GM03348 (cell line): ENCODE measurements around the gene AGAP1.

Source experiments
- DNase-seq: peaks from one replicate; pipeline ENCODE4 v3.0.0; 2012; ENCODE audit warnings: low spot score

The AGAP1 gene

DNA sequence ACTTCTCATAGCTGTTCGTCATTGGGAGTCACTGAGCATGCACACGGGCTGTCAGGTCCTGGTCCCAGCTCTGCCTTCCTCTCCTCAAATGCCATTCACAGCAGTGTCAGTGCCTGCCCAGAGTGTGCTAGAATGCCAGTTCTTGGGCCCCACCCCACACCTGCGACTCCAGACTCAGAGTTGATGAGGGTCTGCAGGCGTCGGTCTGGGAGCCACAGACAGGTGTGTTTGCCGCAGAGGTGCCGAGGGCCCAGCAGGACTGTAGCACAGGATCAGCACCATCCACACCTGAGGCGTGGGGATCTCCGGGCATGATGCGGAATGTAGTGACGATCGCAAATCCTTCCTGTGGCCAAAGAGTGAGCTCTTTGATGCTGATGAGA lies 56.5 kb downstream of the AGAP1 start:
- DNase-seq, result no peak

- no peak for DNase-seq
Observed at GRCh38 chr2:235550946-235551345, 57.1 kb downstream of the AGAP1 start.

DNA sequence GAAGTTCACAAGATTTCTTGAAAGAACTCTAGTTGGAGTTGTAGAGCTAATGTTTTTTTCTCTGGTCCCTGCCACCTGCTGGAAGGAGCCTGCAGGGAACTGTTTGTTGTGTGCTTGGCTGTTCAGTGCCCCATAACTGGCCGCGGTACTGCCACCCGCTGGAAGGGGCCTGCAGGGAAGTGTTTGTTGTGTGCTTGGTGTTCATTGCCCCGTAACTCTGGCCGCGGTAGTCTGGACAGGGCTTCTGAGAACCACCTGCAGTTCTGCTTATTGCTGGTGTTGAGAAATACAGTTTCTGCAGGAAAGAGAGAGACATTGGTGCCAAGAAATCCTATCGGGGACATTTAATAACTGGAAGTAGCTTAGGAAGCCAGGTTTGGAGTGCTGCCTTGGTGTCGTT lies 58.1 kb downstream of the AGAP1 start:
- peak; percentile 41 for DNase-seq

DNA sequence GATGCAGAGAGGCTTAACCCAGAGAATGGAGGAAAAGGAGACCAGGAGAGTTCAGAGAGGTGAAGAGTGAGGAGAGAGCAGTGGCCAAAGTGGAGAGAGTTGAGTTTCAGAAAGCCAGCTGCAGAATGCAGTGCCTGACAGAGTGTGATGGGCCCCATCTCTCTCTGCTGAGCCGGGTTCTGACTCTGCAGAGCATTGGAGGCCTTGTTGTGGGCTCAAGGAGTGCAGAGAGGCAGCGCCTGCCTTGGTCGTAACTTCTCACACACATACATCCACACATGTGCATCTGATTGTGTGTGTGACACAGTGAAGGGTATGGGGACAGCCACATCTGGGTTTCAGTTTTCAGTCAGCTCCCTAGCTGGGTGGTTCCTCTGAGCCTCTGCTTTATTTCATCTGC lies 58.8 kb downstream of the AGAP1 start:
- no peak for DNase-seq

DNA sequence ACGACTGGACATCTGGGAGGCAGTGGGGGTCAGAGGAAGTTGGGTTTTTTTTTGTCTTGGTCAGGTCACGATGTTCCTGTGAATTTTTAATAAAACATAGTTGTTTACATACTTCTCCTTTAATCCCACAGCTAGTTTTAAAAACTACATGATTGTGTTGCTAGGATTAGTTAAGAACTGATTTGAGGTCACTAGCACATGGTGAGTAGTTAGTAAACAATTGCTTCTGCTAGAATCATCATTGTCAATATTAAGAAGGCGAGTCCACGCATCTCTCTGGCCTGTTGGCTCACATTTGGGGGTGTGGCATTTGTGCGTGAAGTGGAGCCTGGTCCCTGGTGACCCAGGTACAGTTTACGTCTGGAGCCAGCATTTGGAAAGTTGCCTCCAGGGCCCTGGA lies 59.4 kb downstream of the AGAP1 start:
- DNase-seq, result no peak

DNA sequence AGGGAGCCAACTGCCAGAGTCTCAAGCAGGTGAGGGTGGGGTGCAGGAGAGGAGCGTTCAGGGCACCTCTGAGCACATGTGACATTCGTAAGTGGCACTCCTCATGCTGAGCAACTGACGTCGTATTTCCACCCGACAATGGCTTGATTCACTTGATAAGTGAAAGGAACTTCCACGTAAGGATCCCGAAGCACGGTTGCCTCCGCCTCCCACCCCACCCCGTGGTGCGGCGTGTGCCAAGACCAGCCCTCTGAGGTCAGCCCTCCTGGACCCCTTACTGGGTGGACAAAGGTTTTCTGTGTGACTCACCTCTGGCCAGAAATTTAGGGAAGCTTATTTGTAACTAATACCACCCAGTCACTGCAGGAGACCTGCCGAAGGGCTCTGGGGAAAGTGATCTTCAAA lies 59.9 kb downstream of the AGAP1 start:
- DNase-seq, result no peak

DNA sequence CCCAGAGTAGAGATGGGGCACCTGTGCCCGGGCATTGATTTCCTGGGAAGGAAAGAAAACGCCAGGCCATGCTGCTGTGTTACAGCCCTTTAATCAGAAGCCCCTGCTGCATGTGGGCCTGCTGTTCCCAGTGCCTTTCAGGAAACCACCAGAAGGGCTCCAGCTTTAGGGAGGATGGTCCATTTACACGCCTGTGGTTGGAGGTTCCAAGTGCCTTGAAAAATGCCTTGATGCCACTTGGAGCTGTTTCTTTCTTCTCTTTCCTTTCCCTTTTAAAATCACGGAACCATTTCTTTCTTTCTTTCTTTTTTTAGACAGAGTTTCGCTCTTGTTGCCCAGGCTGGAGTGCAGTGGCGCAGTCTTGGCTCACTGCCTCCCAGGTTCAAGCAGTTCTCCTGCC lies 60.5 kb downstream of the AGAP1 start:
- DNase-seq, result no peak

DNA sequence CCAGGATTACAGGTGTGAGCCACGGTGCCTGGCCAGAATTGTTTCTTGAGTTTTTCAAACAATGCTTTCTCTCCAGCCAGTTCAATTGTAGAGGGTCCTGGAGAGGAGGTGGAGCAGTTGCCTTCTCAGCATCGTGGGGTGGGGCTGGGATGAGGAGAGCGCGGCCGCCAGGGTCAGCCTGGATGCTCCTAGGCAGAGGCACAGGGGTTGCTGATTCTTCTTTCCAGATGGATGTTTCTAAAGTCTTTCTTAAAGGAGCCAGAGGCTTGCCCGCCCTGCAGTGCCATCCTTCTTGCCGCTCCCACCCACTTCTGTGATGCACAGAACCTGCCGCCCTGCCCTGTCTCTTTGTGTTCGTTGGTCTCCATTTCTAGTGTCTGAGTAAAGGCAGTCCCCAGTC lies 61.1 kb downstream of the AGAP1 start:
- no peak for DNase-seq

DNA sequence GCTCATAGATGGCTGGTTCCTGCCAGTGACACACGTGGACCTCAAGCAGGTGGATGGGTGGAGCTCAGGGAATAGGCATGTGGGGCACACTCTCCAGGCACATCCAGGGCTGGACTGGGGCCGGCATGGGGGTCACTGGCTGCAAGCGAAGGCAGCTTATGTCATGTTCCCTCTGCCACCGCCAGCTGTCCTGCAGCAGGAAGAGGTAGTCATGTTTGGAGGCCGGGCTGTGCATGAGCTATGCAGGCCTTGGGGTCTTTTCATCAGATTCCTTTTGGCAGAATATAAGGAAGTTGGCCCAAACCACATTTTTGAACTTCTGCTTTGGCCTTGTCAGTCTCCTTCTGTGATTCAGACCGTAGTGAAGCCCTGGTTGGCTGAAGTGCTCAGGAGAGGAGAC lies 61.5 kb downstream of the AGAP1 start:
- no peak for DNase-seq

- DNase-seq, result no peak
Observed at GRCh38 chr2:235556086-235556485, 62.2 kb downstream of the AGAP1 start.

DNA sequence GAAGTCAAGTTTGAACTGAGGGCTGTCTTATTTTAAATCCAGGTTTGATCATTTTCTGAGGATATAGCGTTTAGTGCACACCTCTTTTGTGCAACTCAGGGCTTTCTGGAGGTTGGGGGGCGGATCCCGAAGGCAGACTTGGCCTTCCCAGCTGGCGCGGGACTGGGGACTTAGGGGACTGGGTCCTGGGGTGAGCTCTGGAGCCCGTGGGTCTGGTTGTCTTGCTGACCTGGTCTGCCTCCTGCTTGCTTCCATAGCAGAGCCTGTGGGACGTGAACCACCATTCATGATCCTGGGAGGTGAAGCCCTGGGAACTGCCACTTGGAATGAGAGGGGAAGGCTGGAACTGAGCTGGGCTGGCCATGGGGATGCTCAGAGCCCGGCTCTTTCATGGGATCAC lies 63.1 kb downstream of the AGAP1 start:
- DNase-seq, result no peak

- no peak for DNase-seq
Observed at GRCh38 chr2:235557903-235558302, 64.1 kb downstream of the AGAP1 start.

DNA sequence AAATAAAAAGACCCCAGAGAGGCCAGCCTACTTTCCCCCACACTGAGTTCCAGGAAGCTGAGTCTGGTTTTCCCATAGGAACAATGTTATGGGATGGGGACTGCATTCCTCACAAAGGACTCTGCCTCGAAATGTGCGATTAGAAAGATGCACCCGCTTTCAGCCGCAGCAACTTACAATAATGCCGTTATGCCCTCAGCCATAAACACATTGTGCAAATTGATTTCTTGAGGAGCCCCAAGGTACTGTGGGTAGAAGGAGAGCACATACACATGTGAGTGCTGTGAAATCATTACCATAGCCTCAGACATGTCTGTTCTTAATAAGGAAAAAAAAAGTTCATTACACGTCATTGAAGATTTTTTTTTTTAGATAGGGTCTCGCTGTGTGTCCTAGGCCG lies 64.7 kb downstream of the AGAP1 start:
- no peak for DNase-seq

DNA sequence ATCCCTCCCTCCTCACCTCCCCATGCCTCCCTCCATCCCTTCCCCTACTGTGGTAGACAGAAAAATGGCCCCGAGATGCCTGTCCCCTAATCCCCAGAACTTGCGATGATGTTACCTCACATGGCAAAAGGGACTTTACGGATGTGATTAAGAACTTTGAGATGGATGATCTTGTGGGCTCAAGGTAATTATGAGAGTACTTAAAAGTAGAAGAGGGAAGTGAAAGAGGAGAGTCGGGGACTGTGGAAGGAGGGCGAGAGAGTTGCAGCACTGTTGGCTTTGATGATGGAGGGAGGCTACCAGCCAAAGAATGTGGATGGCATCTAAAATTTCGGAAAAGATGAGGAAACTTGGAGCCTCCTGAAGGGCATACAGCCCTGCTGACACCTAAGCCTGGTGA lies 66.5 kb downstream of the AGAP1 start:
- no peak for DNase-seq

GRCh38 chr2:235561450-235561849 lies 67.6 kb downstream of the AGAP1 start:
- DNase-seq, result no peak

DNA sequence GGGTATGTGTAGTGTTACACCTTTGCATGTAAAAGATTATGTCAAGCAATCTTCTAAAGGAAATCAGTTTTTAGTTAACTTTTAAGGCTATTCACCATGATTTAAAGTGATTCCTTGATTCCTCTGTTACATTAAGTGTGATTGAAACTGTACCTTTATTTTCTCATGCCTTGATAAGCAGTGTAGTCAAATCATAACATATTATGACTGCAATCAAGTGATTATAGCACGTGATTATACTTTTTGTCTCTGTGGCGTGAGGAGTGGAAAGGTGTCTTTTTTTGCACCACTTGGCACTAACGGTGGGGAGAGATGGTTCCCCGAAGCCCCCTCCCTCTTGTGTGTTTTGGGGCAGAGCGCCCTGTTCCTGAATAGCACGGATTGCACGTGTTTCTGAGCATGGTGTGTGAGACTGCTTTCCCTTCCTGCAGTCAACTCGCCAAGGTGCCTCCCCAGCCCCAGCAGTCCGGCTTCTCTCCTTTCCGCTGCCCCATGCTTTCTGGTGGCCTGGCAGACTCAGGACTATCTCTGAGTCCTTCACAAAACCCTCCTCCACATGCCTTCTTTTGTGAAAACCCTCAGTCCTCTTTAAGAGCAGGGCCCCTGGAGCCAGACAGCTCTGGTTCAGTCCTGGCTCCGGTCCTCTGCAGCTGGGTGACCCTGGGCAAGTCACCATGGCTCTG lies 68.4 kb downstream of the AGAP1 start:
- DNase-seq, result no peak

DNA sequence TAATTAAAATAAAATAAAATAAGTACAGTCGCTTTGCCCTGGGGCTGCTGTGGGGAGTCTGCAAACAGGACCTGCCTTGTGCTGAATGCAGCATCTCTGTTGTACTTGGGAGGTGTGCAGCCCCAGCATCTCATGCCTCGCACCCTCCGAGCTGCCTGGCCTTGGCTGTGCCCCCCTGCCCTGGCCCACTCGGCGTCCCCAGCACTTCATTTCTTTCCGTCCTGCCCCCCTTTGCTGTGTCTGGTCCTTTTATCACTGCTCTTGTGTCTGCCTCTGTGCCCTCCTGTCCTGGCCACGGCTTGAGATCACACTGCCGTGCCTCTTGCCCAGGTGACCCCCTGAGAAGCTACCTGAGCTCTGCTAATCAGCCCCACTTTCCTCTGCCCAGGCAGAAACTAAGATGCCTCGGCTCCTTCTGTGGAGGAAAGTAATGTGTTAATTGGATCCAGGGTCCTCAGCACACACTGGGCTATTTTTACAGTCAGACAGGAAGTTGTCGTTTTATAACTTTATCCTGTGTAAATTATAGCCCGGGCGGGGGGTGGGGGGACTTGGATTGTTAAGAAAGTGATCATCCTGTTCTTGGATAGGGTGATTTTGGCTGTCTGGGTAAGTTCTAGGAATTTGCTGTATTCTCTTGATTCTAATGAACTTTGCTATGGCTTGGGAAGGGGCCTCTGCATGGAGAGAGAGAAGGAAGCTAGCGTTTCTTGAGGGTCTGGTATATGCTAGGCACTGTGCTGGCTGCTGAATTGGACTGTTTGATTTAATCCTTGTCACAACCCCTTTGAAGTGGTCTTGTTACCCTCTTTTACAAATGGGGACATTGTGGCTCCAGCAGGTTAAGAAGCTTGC lies 69.4 kb downstream of the AGAP1 start:
- DNase-seq, result no peak

DNA sequence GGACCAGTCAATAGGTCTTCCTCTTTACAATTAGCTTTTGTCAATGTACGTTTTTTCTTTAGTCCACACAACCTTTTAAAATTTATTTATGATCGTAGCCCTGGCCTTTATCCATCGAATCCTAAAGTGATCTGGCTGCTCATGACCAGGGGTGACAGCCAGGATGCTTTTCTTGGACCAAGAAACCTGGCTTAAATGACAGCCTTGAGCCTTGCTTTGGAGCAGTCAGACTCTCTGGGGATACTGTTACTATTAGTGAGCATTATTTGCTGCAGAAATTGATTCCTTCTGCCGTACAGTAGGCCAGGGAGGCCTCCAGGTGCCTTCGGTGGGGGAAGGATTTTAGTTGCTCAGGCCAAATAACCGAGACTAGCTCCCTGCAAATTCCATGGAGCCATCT lies 70.2 kb downstream of the AGAP1 start:
- no peak for DNase-seq

DNA sequence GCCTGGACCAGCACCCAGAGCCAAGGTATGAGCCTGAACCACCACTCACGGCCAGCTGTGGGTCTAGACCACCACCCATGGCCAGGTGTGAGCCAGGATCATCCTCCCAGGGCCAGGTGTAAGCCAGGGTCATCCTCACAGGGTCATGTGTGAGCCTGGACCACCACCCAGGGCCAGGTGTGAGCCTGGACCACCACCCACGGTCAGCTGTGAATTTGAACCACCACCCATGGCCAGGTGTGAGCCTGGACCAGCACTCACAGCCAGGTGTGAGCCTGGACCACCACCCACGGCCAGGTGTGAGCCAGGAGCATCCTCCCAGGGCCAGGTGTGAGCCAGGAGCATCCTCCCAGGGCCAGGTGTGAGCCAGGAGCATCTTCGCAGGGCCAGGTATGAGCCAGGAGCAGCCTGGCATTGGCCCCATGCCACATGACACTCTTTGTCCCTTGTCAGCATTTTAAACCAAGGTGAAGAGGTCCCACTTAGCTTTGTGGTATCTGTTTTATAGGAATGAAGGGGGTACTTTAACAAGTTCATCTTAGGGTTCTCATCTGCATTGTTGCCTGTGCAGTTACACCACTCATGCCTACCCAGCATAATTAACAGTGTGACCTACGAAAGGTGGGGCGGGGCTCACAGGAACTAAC lies 71.2 kb downstream of the AGAP1 start:
- DNase-seq, result no peak

GRCh38 chr2:235566415-235566814 lies 72.6 kb downstream of the AGAP1 start:
- DNase-seq, result no peak

GRCh38 chr2:235566931-235567495 lies 73.2 kb downstream of the AGAP1 start:
- DNase-seq, result no peak

DNA sequence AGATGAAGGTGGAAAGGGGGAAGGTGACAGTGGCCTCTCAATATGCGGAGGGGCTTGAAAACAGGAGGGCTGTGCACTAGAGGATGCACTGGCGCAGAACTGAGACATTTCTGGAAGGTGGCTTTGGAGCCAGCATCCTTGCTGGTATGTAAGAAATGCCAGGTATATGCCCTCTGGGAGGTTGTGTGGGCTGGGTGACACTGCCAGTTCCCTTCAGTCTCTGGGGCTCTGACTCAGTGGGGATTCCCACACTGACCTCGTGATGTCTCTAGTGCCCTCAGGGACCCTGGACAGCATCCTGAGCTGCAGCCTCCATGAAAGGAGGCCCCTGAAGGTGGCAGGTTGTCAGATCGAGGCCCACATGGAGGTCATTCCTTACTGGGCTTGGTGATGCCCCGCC lies 74.0 kb downstream of the AGAP1 start:
- DNase-seq, result no peak

GRCh38 chr2:235568431-235568830 lies 74.6 kb downstream of the AGAP1 start:
- no peak for DNase-seq
